GM19324 (cell line): ENCODE measurements around the gene ISG20L2.

Experiments used
- ATAC-seq: cut with Tn5 transposase; IDR thresholded peaks from one replicate; pipeline ENCODE4 v1.9.1; 2021; ENCODE audit warnings: mild to moderate bottlenecking, moderate library complexity; ENCODE audit not compliant: unreplicated experiment, low FRiP score

ISG20L2 gene

GRCh38 chr1:156741481-156741983 is 13.0 kb upstream of the ISG20L2 start:
- peak; percentile 1 for ATAC-seq

GRCh38 chr1:156740741-156741480 is 12.3 kb upstream of the ISG20L2 start, which contains the start of gene MRPL24:
TSS of gene MRPL24 (minus strand) at chr1:156741088. CDS start at chr1:156738704, 2,384 bp downstream.
- peak; percentile 89 for ATAC-seq

- ATAC-seq, result no peak
Observed at GRCh38 chr1:156740237-156740740, 11.7 kb upstream of the ISG20L2 start.

GRCh38 chr1:156738916-156739315 is 10.3 kb upstream of the ISG20L2 start:
- no peak for ATAC-seq

GRCh38 chr1:156738407-156738806 is 9.8 kb upstream of the ISG20L2 start:
- no peak for ATAC-seq

GRCh38 chr1:156733989-156734584 is 5.5 kb upstream of the ISG20L2 start:
- no peak for ATAC-seq

- ATAC-seq, result peak; percentile 74
Observed at GRCh38 chr1:156727926-156728598, 504 bp downstream of the ISG20L2 start, which contains the start of gene METTL25B. TSS of gene METTL25B (plus strand) at chr1:156728469. CDS start at chr1:156729105, 636 bp downstream.

GRCh38 chr1:156727492-156727891 is 1.1 kb downstream of the ISG20L2 start:
- no peak for ATAC-seq

- ATAC-seq, result no peak
Observed at GRCh38 chr1:156726549-156727226, 1.9 kb downstream of the ISG20L2 start.

GRCh38 chr1:156725683-156726280 is 2.8 kb downstream of the ISG20L2 start:
- peak; percentile 26 for ATAC-seq

GRCh38 chr1:156721535-156721934 is 7.0 kb downstream of the ISG20L2 start:
- no peak for ATAC-seq

- ATAC-seq, result no peak
Observed at GRCh38 chr1:156721131-156721530, 7.4 kb downstream of the ISG20L2 start.

GRCh38 chr1:156717351-156717750 is 11.2 kb downstream of the ISG20L2 start:
- no peak for ATAC-seq

GRCh38 chr1:156714830-156715229 is 13.7 kb downstream of the ISG20L2 start:
- ATAC-seq, result no peak

GRCh38 chr1:156712626-156713025 is 15.9 kb downstream of the ISG20L2 start:
- no peak for ATAC-seq

- no peak for ATAC-seq
Observed at GRCh38 chr1:156711011-156711817, 17.4 kb downstream of the ISG20L2 start.

GRCh38 chr1:156709757-156710489 is 18.6 kb downstream of the ISG20L2 start:
- ATAC-seq, result no peak

GRCh38 chr1:156709031-156709430 is 19.5 kb downstream of the ISG20L2 start:
- ATAC-seq, result no peak
